OCI-LY1 (cell line): ENCODE results near the gene HAND2.

Experiments used
- CTCF ChIP-seq: fragments of 200-600 bp; sonication (generic), shearing (Covaris generic); IDR thresholded peaks from 2 replicates; pipeline ENCODE4 v1.5.1; 2017; ENCODE audit warnings: mild to moderate bottlenecking, antibody characterized with exemption, low read length, moderate library complexity, mixed read lengths
- EZH2 ChIP-seq: fragments of 200-600 bp; sonication (generic), shearing (Covaris generic); IDR thresholded peaks from 2 replicates; pipeline ENCODE4 v1.8.0; 2017; ENCODE audit warnings: borderline replicate concordance, mixed run types, mild to moderate bottlenecking, antibody characterized with exemption, low read length, moderate library complexity, mixed read lengths

GRCh38 chr4:173539986-173540385 is 10.0 kb upstream of the HAND2 start:
- TF ChIP-seq CTCF (no peak), EZH2 (no peak)
